ENCODE data around the gene GJB1.
"Not testable (repeated sequence)": the region's sequence is repeated elsewhere in the genome, so short reads cannot be mapped to it uniquely, and the experiment has no call there.

GJB1 gene

GRCh38 chrX:71222929-71223328 lies at the start of gene GJB1:
GJB1 (plus strand) TSS chrX:71223224; CDS start chrX:71223708, 484 bp downstream.
- no peak for DNase-seq (ENCODE audit: low read depth in 3 of 3)

- no peak for DNase-seq (ENCODE audit: low read depth in 3 of 3)
These were observed 49.6 kb upstream of the GJB1 start for GRCh38 chrX:71173440-71173839.

- DNase-seq (ENCODE audit: low read depth in 3 of 3): no peak
These were observed 48.2 kb upstream of the GJB1 start for GRCh38 chrX:71174795-71175194.

GRCh38 chrX:71175531-71175930 lies 47.5 kb upstream of the GJB1 start:
- DNase-seq (ENCODE audit: low read depth in 3 of 3): no peak

- DNase-seq (ENCODE audit: low read depth in 3 of 3): no peak
These were observed 45.7 kb upstream of the GJB1 start for GRCh38 chrX:71177327-71177726.

- peak in 1 of 3 donors; percentile 36 for DNase-seq (ENCODE audit: low read depth in 3 of 3)
These were observed 44.1 kb upstream of the GJB1 start for GRCh38 chrX:71178908-71179307.

GRCh38 chrX:71180579-71181265 lies 42.3 kb upstream of the GJB1 start:
- not testable (repeated sequence) for DNase-seq (ENCODE audit: low read depth in 3 of 3)

GRCh38 chrX:71181558-71181909 lies 41.5 kb upstream of the GJB1 start:
- peak in 2 of 3 donors; percentile 13 to 31 for DNase-seq (ENCODE audit: low read depth in 3 of 3)

- peak; percentile 57 to 73 (median 59) for DNase-seq (ENCODE audit: low read depth in 3 of 3)
These were observed 40.9 kb upstream of the GJB1 start for GRCh38 chrX:71181910-71182799.

GRCh38 chrX:71182871-71183270 lies 40.2 kb upstream of the GJB1 start:
- no peak for DNase-seq (ENCODE audit: low read depth in 3 of 3)

GRCh38 chrX:71183341-71183740 lies 39.7 kb upstream of the GJB1 start:
- no peak for DNase-seq (ENCODE audit: low read depth in 3 of 3)

GRCh38 chrX:71184092-71184491 lies 38.9 kb upstream of the GJB1 start:
- no peak for DNase-seq (ENCODE audit: low read depth in 3 of 3)

GRCh38 chrX:71184803-71185495 lies 38.1 kb upstream of the GJB1 start:
- no peak for DNase-seq (ENCODE audit: low read depth in 3 of 3)

GRCh38 chrX:71191248-71191647 lies 31.8 kb upstream of the GJB1 start:
- no peak for DNase-seq (ENCODE audit: low read depth in 3 of 3)

GRCh38 chrX:71195964-71196649 lies 26.9 kb upstream of the GJB1 start:
- no peak for DNase-seq (ENCODE audit: low read depth in 3 of 3)

GRCh38 chrX:71198066-71198465 lies 25.0 kb upstream of the GJB1 start:
- peak in 1 of 3 donors; percentile 3 for DNase-seq (ENCODE audit: low read depth in 3 of 3)

GRCh38 chrX:71199252-71200008 lies 23.6 kb upstream of the GJB1 start:
- DNase-seq (ENCODE audit: low read depth in 3 of 3): no peak

GRCh38 chrX:71210816-71211215 lies 12.2 kb upstream of the GJB1 start:
- no peak for DNase-seq (ENCODE audit: low read depth in 3 of 3)

GRCh38 chrX:71212536-71212935 lies 10.5 kb upstream of the GJB1 start:
- DNase-seq (ENCODE audit: low read depth in 3 of 3): no peak

GRCh38 chrX:71214152-71214551 lies 8.9 kb upstream of the GJB1 start:
- DNase-seq (ENCODE audit: low read depth in 3 of 3): no peak

Data from stimulated activated CD4-positive, alpha-beta T cell treated with anti-CD3 and anti-CD28 coated beads, TNF-alpha, amount 100 ng/mL, for 48 hours (primary cell).